Subcutaneous abdominal adipose tissue (tissue), 5 donors: ENCODE data around the gene SPSB1.

Experiments
- H3K27ac ChIP-seq: one replicate; pipeline ENCODE4 v1.7.0; 2013; ENCODE audit warnings: low read depth, mild to moderate bottlenecking, inconsistent platforms, low read length, moderate library complexity
- H3K27me3 ChIP-seq, 5 donors: one replicate each; pipeline ENCODE4 v1.7.0; 2013; ENCODE audit warnings: low read length in 5 of 5, inconsistent platforms in 1 of 5; ENCODE audit not compliant: control insufficient read depth in 5 of 5, insufficient read depth in 4 of 5
- H3K36me3 ChIP-seq, 5 donors: one replicate each; pipeline ENCODE4 v1.7.0; 2013; ENCODE audit warnings: low read length in 5 of 5; ENCODE audit not compliant: control insufficient read depth in 5 of 5, insufficient read depth in 5 of 5
- H3K4me1 ChIP-seq, 5 donors: one replicate each; pipeline ENCODE4 v1.7.0; 2013; ENCODE audit warnings: low read length in 5 of 5, mild to moderate bottlenecking in 3 of 5, moderate library complexity in 1 of 5; ENCODE audit not compliant: control insufficient read depth in 5 of 5, insufficient read depth in 5 of 5
- H3K4me3 ChIP-seq, 5 donors: one replicate each; pipeline ENCODE4 v1.7.0; 2013; ENCODE audit warnings: low read length in 5 of 5, low read depth in 1 of 5
- H3K9ac ChIP-seq, 5 donors: one replicate each; pipeline ENCODE4 v1.7.0; 2013; ENCODE audit warnings: low read length in 5 of 5, mild to moderate bottlenecking in 4 of 5, moderate library complexity in 3 of 5
- H3K9me3 ChIP-seq, 5 donors: one replicate each; pipeline ENCODE4 v1.7.0; 2013; ENCODE audit warnings: low read length in 5 of 5; ENCODE audit not compliant: control insufficient read depth in 5 of 5
- donor health status: healthy.
- donor health status: healthy.
- donor health status: healthy.
- donor health status: healthy.
- donor health status: healthy.

SPSB1 gene

DNA sequence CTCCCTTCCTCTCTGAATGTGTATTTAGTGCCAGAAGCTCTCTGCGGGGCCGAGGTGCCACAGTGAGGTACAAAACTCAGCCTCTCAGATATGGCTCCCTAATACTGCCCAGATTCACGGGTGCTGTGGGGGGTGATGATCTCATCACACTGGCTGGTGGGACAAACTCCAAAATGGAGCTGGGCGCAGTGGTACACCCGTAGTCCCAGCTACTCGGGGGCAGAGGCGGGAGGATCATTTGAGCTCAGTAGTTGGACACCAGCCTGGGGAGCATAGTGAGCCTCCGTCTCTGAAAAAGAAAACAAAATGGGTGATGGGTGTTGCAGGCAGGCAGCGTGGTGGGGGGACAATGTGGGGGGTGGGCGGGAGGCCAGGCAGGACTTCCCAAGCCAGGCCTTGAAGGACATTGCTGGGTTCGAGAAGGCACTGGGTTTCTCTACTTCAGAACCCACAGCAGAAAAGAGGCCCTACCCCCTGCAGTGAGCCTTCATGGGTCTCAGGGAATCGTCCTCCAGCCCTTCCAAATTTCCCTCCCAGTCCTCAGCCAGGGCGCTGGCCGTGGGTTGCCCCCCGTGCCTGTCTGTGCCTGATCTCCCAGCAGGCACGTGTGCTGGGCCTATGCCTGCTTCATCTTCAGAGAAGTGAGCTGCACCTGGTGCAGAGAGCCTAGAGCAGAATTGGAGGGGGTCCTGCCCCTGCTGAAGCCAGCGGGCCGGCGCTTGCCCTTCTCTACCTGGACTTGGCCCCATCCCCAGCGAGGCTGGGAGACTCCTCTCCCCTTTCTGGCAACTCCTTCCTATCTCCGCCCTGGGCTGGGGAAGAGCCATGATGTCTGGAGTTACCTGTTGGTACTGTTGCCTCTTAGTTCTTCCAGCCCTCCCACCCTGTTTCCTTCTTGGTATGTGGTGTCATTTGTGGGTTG lies 44.1 kb upstream of the SPSB1 start:
- Histone ChIP-seq H3K36me3 (peaks cover 0 to 55% (median 24%) of the 10 kb centered on the region in 5 donors), H3K9ac (no peak overlapping the region), H3K27me3 (no peaks in the 10 kb centered on the region), H3K27ac (no peak overlapping the region), H3K4me3 (no peak overlapping the region), H3K4me1 (peaks cover 8 to 52% (median 48%) of the 10 kb centered on the region in 5 donors), H3K9me3 (no peaks in the 10 kb centered on the region)

- Histone ChIP-seq H3K36me3 (peaks cover 0 to 55% (median 24%) of the 10 kb centered on the region in 5 donors), H3K4me1 (peaks cover 6 to 46% (median 42%) of the 10 kb centered on the region in 5 donors), H3K9ac (peak overlapping the region in 2 of 5 donors; percentile 51 to 57), H3K27me3 (no peaks in the 10 kb centered on the region), H3K27ac (no peak overlapping the region), H3K4me3 (no peak overlapping the region), H3K9me3 (no peaks in the 10 kb centered on the region)
Measured at GRCh38 chr1:9249263-9249533, 43.5 kb upstream of the SPSB1 start.

DNA sequence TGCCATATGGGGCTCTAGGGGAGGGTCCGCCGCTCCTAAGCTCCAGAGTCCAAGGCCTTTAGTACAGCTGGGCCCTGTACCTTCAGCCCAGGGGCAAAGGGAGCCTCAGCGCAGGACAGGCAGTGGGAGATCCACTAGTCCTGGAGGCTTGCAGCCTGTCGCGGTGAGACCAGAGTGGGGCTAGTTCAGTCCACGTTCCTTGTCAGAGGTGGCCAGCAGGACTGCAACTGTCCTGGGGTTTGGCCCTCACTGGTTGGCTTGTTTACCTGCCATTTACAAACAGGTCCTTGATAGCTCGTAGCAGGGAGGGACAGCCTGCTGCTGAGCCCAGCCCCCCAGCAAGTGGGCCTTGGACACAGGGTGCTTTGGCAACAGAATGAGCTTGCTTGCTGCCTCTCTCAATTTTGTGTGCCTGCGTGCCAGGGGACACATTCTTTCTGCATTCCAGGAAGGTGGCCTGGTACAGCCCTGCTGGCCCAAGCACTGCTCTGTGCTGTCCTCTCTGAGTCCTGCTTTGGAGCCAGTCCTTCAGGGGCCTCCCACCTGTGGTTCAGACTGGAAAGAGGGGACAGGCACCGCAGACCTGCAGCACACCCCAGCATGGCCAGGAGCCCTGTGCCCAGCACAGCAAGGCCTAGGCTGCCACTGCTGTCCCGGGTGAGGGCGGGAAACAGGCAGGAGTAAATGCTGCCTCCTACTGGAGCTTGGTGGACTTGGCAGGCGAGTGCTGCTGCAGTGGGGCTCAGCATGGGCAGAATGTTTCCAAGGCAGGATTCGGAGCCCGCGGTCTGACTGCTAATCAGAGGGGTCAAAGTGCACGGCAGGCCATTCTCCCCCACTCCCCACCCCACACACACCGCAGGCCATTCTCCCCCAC lies 42.9 kb upstream of the SPSB1 start:
- Histone ChIP-seq H3K9me3 (no peaks in the 10 kb centered on the region), H3K4me1 (peaks cover 6 to 40% (median 36%) of the 10 kb centered on the region in 5 donors), H3K9ac (peak overlapping the region in 2 of 5 donors; percentile 51 to 57), H3K36me3 (peaks cover 0 to 58% (median 24%) of the 10 kb centered on the region in 5 donors), H3K27me3 (no peaks in the 10 kb centered on the region), H3K27ac (peak overlapping the region; percentile 57), H3K4me3 (no peak overlapping the region)

- H3K9ac ChIP-seq = peak overlapping the region in 2 of 5 donors; percentile 21 to 69
- H3K4me1 ChIP-seq = peaks cover 6 to 36% (median 31%) of the 10 kb centered on the region in 5 donors
- H3K36me3 ChIP-seq = peaks cover 0 to 53% (median 19%) of the 10 kb centered on the region in 5 donors
- no peak overlapping the region for H3K27ac ChIP-seq
- H3K4me3 ChIP-seq = peak overlapping the region in 3 of 5 donors; percentile 0 to 28 (median 5)
- no peaks in the 10 kb centered on the region for H3K27me3 ChIP-seq
- no peaks in the 10 kb centered on the region for H3K9me3 ChIP-seq
Measured at GRCh38 chr1:9250411-9251381, 42.0 kb upstream of the SPSB1 start.

- Histone ChIP-seq H3K27ac (no peak overlapping the region), H3K27me3 (no peaks in the 10 kb centered on the region), H3K4me1 (peaks cover 6 to 36% (median 31%) of the 10 kb centered on the region in 5 donors), H3K9ac (peak overlapping the region in 3 of 5 donors; percentile 19 to 69 (median 21)), H3K36me3 (peaks cover 0 to 53% (median 25%) of the 10 kb centered on the region in 5 donors), H3K4me3 (peak overlapping the region in 2 of 5 donors; percentile 5 to 28), H3K9me3 (no peaks in the 10 kb centered on the region)
Measured at GRCh38 chr1:9251501-9251900, 41.2 kb upstream of the SPSB1 start.

GRCh38 chr1:9253004-9253403 lies 39.7 kb upstream of the SPSB1 start:
- Histone ChIP-seq H3K4me3 (no peak overlapping the region), H3K9ac (peak overlapping the region in 1 of 5 donors; percentile 10), H3K9me3 (no peaks in the 10 kb centered on the region), H3K36me3 (peaks cover 0 to 49% (median 21%) of the 10 kb centered on the region in 5 donors), H3K27ac (no peak overlapping the region), H3K4me1 (peaks cover 6 to 36% (median 31%) of the 10 kb centered on the region in 5 donors), H3K27me3 (no peaks in the 10 kb centered on the region)

DNA sequence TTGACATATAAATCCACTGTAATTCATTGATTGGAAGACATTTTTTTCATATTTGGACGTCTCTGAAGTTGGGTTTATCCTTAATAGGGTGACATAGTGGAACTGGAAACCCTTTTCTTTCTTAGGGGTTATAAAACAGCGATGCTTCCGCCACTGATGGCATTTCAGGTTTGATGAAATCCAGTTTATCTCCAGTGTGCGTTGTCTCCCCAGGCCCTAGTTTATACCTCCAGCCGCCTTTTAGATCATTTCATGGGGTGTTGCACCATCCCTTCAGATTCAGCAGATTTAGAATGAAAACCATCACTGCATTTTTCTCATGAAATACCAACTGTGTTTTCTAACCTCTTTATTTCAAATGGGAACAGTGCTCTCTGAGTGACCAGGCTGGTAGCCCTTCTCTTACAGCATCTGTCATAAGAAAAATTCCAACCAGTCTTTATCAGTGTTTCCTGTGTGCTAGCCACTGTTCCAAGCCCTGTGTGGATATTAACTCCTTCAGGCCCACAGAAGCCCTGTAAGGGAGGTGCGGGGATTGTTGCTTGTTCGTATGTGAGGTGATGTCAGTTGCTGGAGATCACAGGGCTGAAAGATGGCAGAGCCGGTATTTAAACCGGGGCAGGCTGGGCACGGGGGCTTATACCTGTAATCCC lies 39.1 kb upstream of the SPSB1 start:
- H3K9ac ChIP-seq = no peak overlapping the region
- H3K4me3 ChIP-seq = no peak overlapping the region
- H3K27me3 ChIP-seq = no peaks in the 10 kb centered on the region
- H3K27ac ChIP-seq = no peak overlapping the region
- peaks cover 6 to 36% (median 31%) of the 10 kb centered on the region in 5 donors for H3K4me1 ChIP-seq
- peaks cover 0 to 44% (median 21%) of the 10 kb centered on the region in 5 donors for H3K36me3 ChIP-seq
- no peaks in the 10 kb centered on the region for H3K9me3 ChIP-seq

DNA sequence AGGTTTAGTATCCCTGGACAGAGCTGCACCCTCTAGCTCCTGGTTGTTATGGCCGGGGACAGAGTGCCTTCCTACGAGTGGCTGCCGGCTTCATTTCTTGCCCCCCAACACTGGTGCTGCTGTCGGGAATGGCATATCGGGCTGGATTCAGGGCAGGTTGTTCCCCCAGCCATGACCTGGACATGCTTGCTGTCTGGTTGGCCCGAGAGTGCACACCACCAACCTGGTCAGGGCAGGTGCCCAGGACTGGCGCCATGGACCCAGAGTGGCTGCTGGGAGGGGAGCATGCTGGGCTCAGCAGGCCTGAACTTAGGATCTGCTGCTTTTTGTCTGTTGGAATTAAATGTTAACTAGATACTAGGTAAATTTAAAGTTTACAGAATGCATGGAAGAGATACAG lies 36.4 kb upstream of the SPSB1 start:
- Histone ChIP-seq H3K9ac (no peak overlapping the region), H3K27ac (no peak overlapping the region), H3K9me3 (no peaks in the 10 kb centered on the region), H3K4me1 (peaks cover 0 to 14% (median 7%) of the 10 kb centered on the region in 5 donors), H3K4me3 (no peak overlapping the region), H3K36me3 (peaks cover 0 to 37% (median 16%) of the 10 kb centered on the region in 5 donors), H3K27me3 (no peaks in the 10 kb centered on the region)

GRCh38 chr1:9257851-9258250 lies 34.8 kb upstream of the SPSB1 start:
- no peak overlapping the region for H3K27ac ChIP-seq
- H3K4me1 ChIP-seq = no peaks in the 10 kb centered on the region
- H3K9ac ChIP-seq = no peak overlapping the region
- peaks cover 0 to 48% (median 26%) of the 10 kb centered on the region in 5 donors for H3K36me3 ChIP-seq
- H3K4me3 ChIP-seq = no peak overlapping the region
- no peaks in the 10 kb centered on the region for H3K27me3 ChIP-seq
- H3K9me3 ChIP-seq = no peaks in the 10 kb centered on the region
